HepG2 (cell line): Measurements from ENCODE around the gene IQCK. TPM values are rescaled to one million over a fixed set of nuclear protein-coding genes. Genes with fewer than 3 reads are reported as not detected.
A peak's percentile ranks its signal among the peaks of the same experiment; 100 is the strongest.

Experiments used
- ATAC-seq: fragments of 200-7000 bp; cut with Tn5 transposase; 3 replicates; pipeline ENCODE4 v1.9.1; 2020; ENCODE audit warnings: mild to moderate bottlenecking, moderate library complexity
- BruUV-seq: library from RNA; stranded (reverse); fragments of 400-500 nt; replicated peaks from 2 replicates; lab custom pipeline; 2021; lab: Mats Ljungman, UMichigan
- CTCF ChIA-PET: fragments of 300-600 bp; formaldehyde crosslinking; extraction: SDS; loops from one replicate; lab custom pipeline; 2021; ENCODE audit warnings: low total read pairs, inconsistent platforms, low intra/inter-chr PET ratio; lab: Yijun Ruan, JAX
- POLR2A ChIA-PET: fragments of 350-600 bp; sonication (Branson Sonifier 250); formaldehyde crosslinking; loops from one replicate; lab custom pipeline; 2020; ENCODE audit warnings: antibody characterized with exemption, inconsistent platforms; lab: Yijun Ruan, JAX
- DNase-seq: peaks from one replicate; pipeline ENCODE4 v3.0.0-alpha.2; 2015; ENCODE audit warnings: low spot score
- FAIRE-seq: peaks from 3 replicates; lab custom pipeline; 2011; peaks lifted over from hg19 to GRCh38; lab: Jason Lieb, UNC
- H2AFZ ChIP-seq: one replicate; pipeline ENCODE4 v1.6.1; 2011; ENCODE audit warnings: low read length, inconsistent platforms
- H3K27ac ChIP-seq: fragments of 300-600 bp; 3 replicates; pipeline ENCODE4 v1.8.0; 2011; ENCODE audit warnings: mixed run types, mild to moderate bottlenecking, mixed read lengths, low read length, inconsistent platforms; ENCODE audit not compliant: insufficient read depth; ENCODE audit errors: extremely low read length
- H3K27me3 ChIP-seq, 2 experiments: fragments of 200-600 bp in 1 of 2; 2 replicates in 1 of 2; 3 replicates in 1 of 2; pipeline versions ENCODE4 v1.6.0 to v1.8.0; 2011; ENCODE audit warnings: low read length in 2 of 2, mild to moderate bottlenecking in 2 of 2, moderate library complexity in 2 of 2, inconsistent platforms in 1 of 2; ENCODE audit not compliant: insufficient read depth in 2 of 2, control insufficient read depth in 1 of 2
- H3K36me3 ChIP-seq, 2 experiments: fragments of 200-600 bp in 1 of 2; replicated peaks in 1 of 2; 2 replicates in 1 of 2; 3 replicates in 1 of 2; pipeline versions ENCODE4 v1.5.1 to v1.8.0; 2011; ENCODE audit warnings: low read length in 2 of 2, inconsistent platforms in 1 of 2; ENCODE audit not compliant: insufficient read depth in 2 of 2, control insufficient read depth in 1 of 2
- H3K4me1 ChIP-seq: 2 replicates; pipeline ENCODE4 v1.5.1; 2012; ENCODE audit warnings: low read length, inconsistent platforms; ENCODE audit not compliant: insufficient read depth
- H3K4me2 ChIP-seq: 2 replicates; pipeline ENCODE4 v1.6.0; 2011; ENCODE audit warnings: low read depth, low read length, inconsistent platforms
- H3K4me3 ChIP-seq, 3 experiments: fragments of 200-600 bp in 1 of 3; sonication (generic), shearing (Covaris generic) in 1 of 3; replicated peaks in 1 of 3; 2 replicates each; pipeline ENCODE4 v1.5.1; 2011 to 2016; ENCODE audit warnings: low read length in 3 of 3, inconsistent platforms in 2 of 3, low read depth in 2 of 3, mild to moderate bottlenecking in 2 of 3, control low read depth in 1 of 3, mixed read lengths in 1 of 3; ENCODE audit not compliant: insufficient read depth in 1 of 3
- H3K79me2 ChIP-seq: one replicate; pipeline ENCODE4 v1.6.1; 2011; ENCODE audit warnings: low read length, inconsistent platforms; ENCODE audit not compliant: insufficient read depth
- H3K9ac ChIP-seq: 2 replicates; pipeline ENCODE4 v1.6.0; 2011; ENCODE audit warnings: mild to moderate bottlenecking, low read depth, low read length, inconsistent platforms; ENCODE audit not compliant: insufficient read depth
- H3K9me3 ChIP-seq: 2 replicates; pipeline ENCODE4 v1.5.1; 2012; ENCODE audit warnings: mild to moderate bottlenecking, low read length
- H4K20me1 ChIP-seq: 2 replicates; pipeline ENCODE4 v1.6.0; 2011; ENCODE audit warnings: inconsistent platforms, mild to moderate bottlenecking, low read length, moderate library complexity; ENCODE audit not compliant: insufficient read depth
- ATRX ChIP-seq: sonication (generic); formaldehyde crosslinking; IDR thresholded peaks from 2 replicates; pipeline ENCODE4 v1.4.0; 2020; ENCODE audit warnings: missing genetic modification reagents, borderline replicate concordance
- GFI1 ChIP-seq: sonication (generic); formaldehyde crosslinking; IDR thresholded peaks from 2 replicates; pipeline ENCODE4 v1.5.0; 2020; ENCODE audit warnings: missing genetic modification reagents, mild to moderate bottlenecking, borderline replicate concordance
- STAG1 ChIP-seq: sonication (generic); formaldehyde crosslinking; IDR thresholded peaks from 2 replicates; pipeline ENCODE4 v1.4.0; 2020; ENCODE audit warnings: missing genetic modification reagents
- TRIM24 ChIP-seq: sonication (generic); formaldehyde crosslinking; IDR thresholded peaks from 2 replicates; pipeline ENCODE4 v1.8.0; 2022; ENCODE audit warnings: mild to moderate bottlenecking, missing genetic modification reagents
- ZNF446 ChIP-seq: sonication (generic); formaldehyde crosslinking; IDR thresholded peaks from 2 replicates; pipeline ENCODE4 v1.5.0; 2020; ENCODE audit warnings: mild to moderate bottlenecking, missing genetic modification reagents
- ZNF496 ChIP-seq: sonication (generic); formaldehyde crosslinking; IDR thresholded peaks from 2 replicates; pipeline ENCODE4 v1.8.1; 2023; ENCODE audit warnings: mild to moderate bottlenecking, moderate library complexity, missing genetic modification reagents; ENCODE audit not compliant: insufficient replicate concordance
- ZNF558 ChIP-seq: sonication (generic); formaldehyde crosslinking; IDR thresholded peaks from 2 replicates; pipeline ENCODE4 v1.9.0; 2022; ENCODE audit warnings: mild to moderate bottlenecking, missing genetic modification reagents, borderline replicate concordance
- ZNF589 ChIP-seq: sonication (generic); formaldehyde crosslinking; conservative IDR thresholded peaks from 2 replicates; pipeline ENCODE4 v1.8.0; 2022; ENCODE audit warnings: mild to moderate bottlenecking, moderate library complexity, missing genetic modification reagents
- ZNF614 ChIP-seq: IDR thresholded peaks from 2 replicates; pipeline ENCODE4 v1.6.1; 2018; ENCODE audit warnings: missing biosample characterization, missing genetic modification reagents, inconsistent platforms, borderline replicate concordance
- ZNF790 ChIP-seq: sonication (generic); formaldehyde crosslinking; IDR thresholded peaks from 2 replicates; pipeline ENCODE4 v1.8.0; 2022; ENCODE audit warnings: missing genetic modification reagents, mild to moderate bottlenecking, borderline replicate concordance
- ZNF792 ChIP-seq: IDR thresholded peaks from 2 replicates; pipeline ENCODE4 v1.6.1; 2016
- ZZZ3 ChIP-seq: sonication (generic); formaldehyde crosslinking; IDR thresholded peaks from 2 replicates; pipeline ENCODE4 v1.4.0; 2020; ENCODE audit warnings: missing genetic modification reagents, mild to moderate bottlenecking, borderline replicate concordance
- WGBS: methylation state at CpG from one replicate; pipeline ENCODE4 v1.1.6; 2017; ENCODE audit warnings: low lambda C conversion rate; 5-methylcytosine and 5-hydroxymethylcytosine counted together
- in situ Hi-C: cut with HindIII; loops from 2 replicates; pipeline ENCODE4 v1.10.0; 2017; ENCODE audit warnings: low pct_unique_long_range_greater_than_20kb; ENCODE audit not compliant: extremely low pct_ligation_motif_present
- intact Hi-C: fragments of 100-400 bp; cut with micrococcal nuclease; formaldehyde crosslinking; loops from one replicate; pipeline ENCODE4 v1.10.0; 2022; ENCODE audit not compliant: unreplicated experiment
- polyA plus RNA-seq, 8 experiments: library from polyadenylated mRNA; depleted of rRNA in 3 of 8; stranded (reverse) in 7 of 8; unstranded in 1 of 8; fragments of >200 nt; fragmentation: Illumina TruSeq in 4 of 8; extraction: Trizol in 4 of 8; gene quantifications; 2 replicates each; pipeline versions ENCODE4 v1.2.1 to v1.2.3, GENCODE V29; 2011 to 2016; ENCODE audit warnings: low read depth in 4 of 8, missing spikeins in 1 of 8, mixed read lengths in 1 of 8; ENCODE audit not compliant: insufficient read depth in 1 of 8
- total RNA-seq, 5 experiments: library from RNA; depleted of rRNA; stranded (reverse); fragments of >200 nt; fragmentation: Illumina TruSeq; extraction: Trizol; gene quantifications; 2 replicates each; pipeline ENCODE4 v1.2.3, GENCODE V29; 2016; ENCODE audit warnings: low read depth in 1 of 5
- TF ChIP-seq, protein P1 (sequence below): sonication (generic); formaldehyde crosslinking; IDR thresholded peaks from 2 replicates; pipeline ENCODE4 v1.5.0; 2020; ENCODE audit warnings: mild to moderate bottlenecking, missing genetic modification reagents, moderate library complexity
- TF ChIP-seq, protein P2 (sequence below): sonication (generic); formaldehyde crosslinking; IDR thresholded peaks from 2 replicates; pipeline ENCODE4 v1.4.0; 2020; ENCODE audit warnings: low read depth, mild to moderate bottlenecking, missing genetic modification reagents
- TF ChIP-seq, protein P3 (sequence below): sonication (generic); formaldehyde crosslinking; IDR thresholded peaks from 2 replicates; pipeline ENCODE4 v1.4.0; 2020; ENCODE audit warnings: missing genetic modification reagents
- TF ChIP-seq, protein P4 (sequence below): sonication (generic); formaldehyde crosslinking; IDR thresholded peaks from 2 replicates; pipeline ENCODE4 v1.8.1; 2023; ENCODE audit warnings: mild to moderate bottlenecking, missing genetic modification reagents

Gene IQCK
- total and polyA plus RNA-seq, 2 of the 13 experiments (the other 11 are each of a cell fraction or from before 2014, with no cell fraction given), result 5.1 to 7.3 TPM

DNA sequence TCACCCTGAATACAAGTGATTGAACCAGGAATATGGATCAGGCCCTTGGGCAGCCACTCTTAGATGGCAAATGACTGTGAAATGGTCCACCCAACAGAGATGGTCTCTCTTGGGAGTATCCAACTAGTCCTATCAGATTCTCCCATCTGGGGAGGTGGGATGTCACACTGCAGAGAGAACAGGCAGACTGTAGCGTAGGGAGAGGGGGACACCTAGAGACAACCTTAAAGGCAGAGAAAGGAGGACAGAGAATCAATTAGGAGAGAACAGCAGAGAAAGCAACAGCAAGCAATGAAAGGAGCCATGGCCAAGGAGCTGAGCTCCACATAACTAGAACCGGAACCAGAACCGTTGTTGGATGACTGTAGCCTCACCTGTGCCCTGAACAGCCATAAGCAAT lies 37.2 kb downstream of the IQCK start:
- H3K79me2 ChIP-seq, result no peaks in the 10 kb centered on the region
- no TSS peak for BruUV-seq
- no peak overlapping the region for H3K4me3 ChIP-seq
- no peak overlapping the region for H2AFZ ChIP-seq
- no peak for DNase-seq
- POLR2A ChIA-PET, result no interaction called here
- peak; percentile 25; the same call in 1 of the 3 replicates for ATAC-seq
- FAIRE-seq, result no peak
- H3K27ac ChIP-seq, result no peak overlapping the region
- TF ChIP-seq ZNF790 (CRISPR knock-in tag) (no peak), GFI1 (CRISPR knock-in tag) (no peak), ATRX (CRISPR knock-in tag) (no peak), ZNF558 (CRISPR knock-in tag) (no peak), STAG1 (CRISPR knock-in tag) (peak; percentile 44), ZNF589 (CRISPR knock-in tag) (no peak), ZNF792 (CRISPR knock-in tag) (no peak), ZNF496 (CRISPR knock-in tag) (no peak), ZZZ3 (CRISPR knock-in tag) (no peak; the same call in 1 of the 2 replicates), ZNF614 (no peak), ZNF446 (CRISPR knock-in tag) (no peak), TRIM24 (0 out of 2 replicates have a peak, but pooled peaks have one; percentile 26)
- TF ChIP-seq, protein P1, sequence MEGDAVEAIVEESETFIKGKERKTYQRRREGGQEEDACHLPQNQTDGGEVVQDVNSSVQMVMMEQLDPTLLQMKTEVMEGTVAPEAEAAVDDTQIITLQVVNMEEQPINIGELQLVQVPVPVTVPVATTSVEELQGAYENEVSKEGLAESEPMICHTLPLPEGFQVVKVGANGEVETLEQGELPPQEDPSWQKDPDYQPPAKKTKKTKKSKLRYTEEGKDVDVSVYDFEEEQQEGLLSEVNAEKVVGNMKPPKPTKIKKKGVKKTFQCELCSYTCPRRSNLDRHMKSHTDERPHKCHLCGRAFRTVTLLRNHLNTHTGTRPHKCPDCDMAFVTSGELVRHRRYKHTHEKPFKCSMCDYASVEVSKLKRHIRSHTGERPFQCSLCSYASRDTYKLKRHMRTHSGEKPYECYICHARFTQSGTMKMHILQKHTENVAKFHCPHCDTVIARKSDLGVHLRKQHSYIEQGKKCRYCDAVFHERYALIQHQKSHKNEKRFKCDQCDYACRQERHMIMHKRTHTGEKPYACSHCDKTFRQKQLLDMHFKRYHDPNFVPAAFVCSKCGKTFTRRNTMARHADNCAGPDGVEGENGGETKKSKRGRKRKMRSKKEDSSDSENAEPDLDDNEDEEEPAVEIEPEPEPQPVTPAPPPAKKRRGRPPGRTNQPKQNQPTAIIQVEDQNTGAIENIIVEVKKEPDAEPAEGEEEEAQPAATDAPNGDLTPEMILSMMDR (CRISPR knock-in tag), result peak; percentile 51
- TF ChIP-seq, protein P2, sequence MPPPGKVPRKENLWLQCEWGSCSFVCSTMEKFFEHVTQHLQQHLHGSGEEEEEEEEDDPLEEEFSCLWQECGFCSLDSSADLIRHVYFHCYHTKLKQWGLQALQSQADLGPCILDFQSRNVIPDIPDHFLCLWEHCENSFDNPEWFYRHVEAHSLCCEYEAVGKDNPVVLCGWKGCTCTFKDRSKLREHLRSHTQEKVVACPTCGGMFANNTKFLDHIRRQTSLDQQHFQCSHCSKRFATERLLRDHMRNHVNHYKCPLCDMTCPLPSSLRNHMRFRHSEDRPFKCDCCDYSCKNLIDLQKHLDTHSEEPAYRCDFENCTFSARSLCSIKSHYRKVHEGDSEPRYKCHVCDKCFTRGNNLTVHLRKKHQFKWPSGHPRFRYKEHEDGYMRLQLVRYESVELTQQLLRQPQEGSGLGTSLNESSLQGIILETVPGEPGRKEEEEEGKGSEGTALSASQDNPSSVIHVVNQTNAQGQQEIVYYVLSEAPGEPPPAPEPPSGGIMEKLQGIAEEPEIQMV, result no peak
- TF ChIP-seq, protein P3, sequence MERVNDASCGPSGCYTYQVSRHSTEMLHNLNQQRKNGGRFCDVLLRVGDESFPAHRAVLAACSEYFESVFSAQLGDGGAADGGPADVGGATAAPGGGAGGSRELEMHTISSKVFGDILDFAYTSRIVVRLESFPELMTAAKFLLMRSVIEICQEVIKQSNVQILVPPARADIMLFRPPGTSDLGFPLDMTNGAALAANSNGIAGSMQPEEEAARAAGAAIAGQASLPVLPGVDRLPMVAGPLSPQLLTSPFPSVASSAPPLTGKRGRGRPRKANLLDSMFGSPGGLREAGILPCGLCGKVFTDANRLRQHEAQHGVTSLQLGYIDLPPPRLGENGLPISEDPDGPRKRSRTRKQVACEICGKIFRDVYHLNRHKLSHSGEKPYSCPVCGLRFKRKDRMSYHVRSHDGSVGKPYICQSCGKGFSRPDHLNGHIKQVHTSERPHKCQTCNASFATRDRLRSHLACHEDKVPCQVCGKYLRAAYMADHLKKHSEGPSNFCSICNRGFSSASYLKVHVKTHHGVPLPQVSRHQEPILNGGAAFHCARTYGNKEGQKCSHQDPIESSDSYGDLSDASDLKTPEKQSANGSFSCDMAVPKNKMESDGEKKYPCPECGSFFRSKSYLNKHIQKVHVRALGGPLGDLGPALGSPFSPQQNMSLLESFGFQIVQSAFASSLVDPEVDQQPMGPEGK (CRISPR knock-in tag), result no peak
- TF ChIP-seq, protein P4, sequence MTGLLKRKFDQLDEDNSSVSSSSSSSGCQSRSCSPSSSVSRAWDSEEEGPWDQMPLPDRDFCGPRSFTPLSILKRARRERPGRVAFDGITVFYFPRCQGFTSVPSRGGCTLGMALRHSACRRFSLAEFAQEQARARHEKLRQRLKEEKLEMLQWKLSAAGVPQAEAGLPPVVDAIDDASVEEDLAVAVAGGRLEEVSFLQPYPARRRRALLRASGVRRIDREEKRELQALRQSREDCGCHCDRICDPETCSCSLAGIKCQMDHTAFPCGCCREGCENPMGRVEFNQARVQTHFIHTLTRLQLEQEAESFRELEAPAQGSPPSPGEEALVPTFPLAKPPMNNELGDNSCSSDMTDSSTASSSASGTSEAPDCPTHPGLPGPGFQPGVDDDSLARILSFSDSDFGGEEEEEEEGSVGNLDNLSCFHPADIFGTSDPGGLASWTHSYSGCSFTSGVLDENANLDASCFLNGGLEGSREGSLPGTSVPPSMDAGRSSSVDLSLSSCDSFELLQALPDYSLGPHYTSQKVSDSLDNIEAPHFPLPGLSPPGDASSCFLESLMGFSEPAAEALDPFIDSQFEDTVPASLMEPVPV (CRISPR knock-in tag), result no peak
- peaks cover 53% of the 10 kb centered on the region for H3K4me1 ChIP-seq
- WGBS, result 95% methylated on average over 3 of the region's 3 CpGs
- no peaks in the 10 kb centered on the region for H3K36me3 ChIP-seq
- no peak overlapping the region for H3K4me2 ChIP-seq
- no peaks in the 10 kb centered on the region for H3K9me3 ChIP-seq
- intact Hi-C loops, result no loop called here
- H4K20me1 ChIP-seq, result no peaks in the 10 kb centered on the region
- in situ Hi-C loops, result no loop called here
- no peaks in the 10 kb centered on the region for H3K27me3 ChIP-seq
- no peak overlapping the region for H3K9ac ChIP-seq
- CTCF ChIA-PET, result no interaction called here
